SK-N-SH (cell line): ENCODE results near the gene P2RY11. TPM values are rescaled to one million over a fixed set of nuclear protein-coding genes. Genes with fewer than 3 reads are reported as not detected.

ENCODE experiments used
- CTCF ChIA-PET: fragments of 300-600, 350-600 bp; formaldehyde crosslinking; extraction: SDS; loops from one replicate; lab custom pipeline; 2021; lab: Yijun Ruan, JAX
- POLR2A ChIA-PET: fragments of 350-600 bp; sonication (Branson Sonifier 250); formaldehyde crosslinking; extraction: SDS; loops from one replicate; lab custom pipeline; 2020; ENCODE audit warnings: antibody characterized with exemption, inconsistent platforms; lab: Yijun Ruan, JAX
- DNase-seq: peaks from one replicate; pipeline ENCODE4 v3.0.0; 2012
- H2AFZ ChIP-seq: fragments of 200-600 bp; sonication (generic); 2 replicates; pipeline ENCODE4 v1.8.1; 2016; ENCODE audit warnings: antibody characterized with exemption, mild to moderate bottlenecking, low read depth
- H3F3A ChIP-seq: fragments of 200-600 bp; sonication (generic); replicated peaks from 2 replicates; pipeline ENCODE3; 2016; ENCODE audit warnings: antibody characterized with exemption, mild to moderate bottlenecking; ENCODE audit not compliant: insufficient read depth
- H3K27ac ChIP-seq, 2 experiments: fragments of 200-500 bp in 1 of 2; fragments of 200-600 bp in 1 of 2; sonication (Bioruptor generic) in 1 of 2; sonication (generic), shearing (Covaris generic) in 1 of 2; 2 replicates each; pipeline versions ENCODE4 v1.5.1 to v1.6.1; 2014 to 2016; ENCODE audit warnings: low read depth in 2 of 2, inconsistent platforms in 1 of 2, low read length in 1 of 2, mild to moderate bottlenecking in 1 of 2, mixed read lengths in 1 of 2
- H3K27me3 ChIP-seq: fragments of 200-600 bp; sonication (generic), shearing (Covaris generic); 2 replicates; pipeline ENCODE4 v1.6.1; 2016; ENCODE audit warnings: mixed run types; ENCODE audit not compliant: insufficient read depth
- H3K36me3 ChIP-seq, 2 experiments: fragments of 200-500 bp in 1 of 2; fragments of 200-600 bp in 1 of 2; sonication (Bioruptor generic) in 1 of 2; sonication (generic) in 1 of 2; replicated peaks in 1 of 2; 2 replicates each; pipeline versions ENCODE3 to v1.5.1; 2014 to 2016; ENCODE audit warnings: low read length in 1 of 2, mild to moderate bottlenecking in 1 of 2; ENCODE audit not compliant: insufficient read depth in 2 of 2, control insufficient read depth in 1 of 2
- H3K4me1 ChIP-seq, 2 experiments: fragments of 200-500 bp in 1 of 2; fragments of 200-600 bp in 1 of 2; sonication (Bioruptor generic) in 1 of 2; sonication (generic), shearing (Covaris generic) in 1 of 2; 2 replicates each; pipeline versions ENCODE4 v1.5.1 to v1.6.1; 2014 to 2016; ENCODE audit warnings: low read depth in 1 of 2, low read length in 1 of 2, mixed run types in 1 of 2; ENCODE audit not compliant: insufficient read depth in 2 of 2, control insufficient read depth in 1 of 2
- H3K4me2 ChIP-seq: fragments of 200-600 bp; sonication (generic), shearing (Covaris generic); 2 replicates; pipeline ENCODE4 v1.6.1; 2017; ENCODE audit warnings: mixed run types
- H3K4me3 ChIP-seq, 2 experiments: fragments of 200-500 bp in 1 of 2; fragments of 200-600 bp in 1 of 2; sonication (Bioruptor generic) in 1 of 2; sonication (generic), shearing (Covaris generic) in 1 of 2; 2 replicates each; pipeline versions ENCODE4 v1.5.1 to v1.8.1; 2014 to 2016; ENCODE audit warnings: low read depth in 2 of 2, inconsistent platforms in 1 of 2, low read length in 1 of 2, mild to moderate bottlenecking in 1 of 2, mixed read lengths in 1 of 2, moderate library complexity in 1 of 2
- H3K79me2 ChIP-seq: fragments of 200-600 bp; sonication (generic); 2 replicates; pipeline ENCODE4 v1.8.1; 2017; ENCODE audit warnings: mild to moderate bottlenecking; ENCODE audit not compliant: insufficient read depth
- H3K9ac ChIP-seq: fragments of 200-600 bp; sonication (generic); 2 replicates; pipeline ENCODE4 v1.6.1; 2017; ENCODE audit warnings: mixed run types
- H3K9me2 ChIP-seq: fragments of 200-600 bp; sonication (generic); 2 replicates; pipeline ENCODE4 v1.6.1; 2017; ENCODE audit warnings: mixed run types
- H3K9me3 ChIP-seq: fragments of 200-600 bp; sonication (generic); 2 replicates; pipeline ENCODE4 v1.6.1; 2017; ENCODE audit warnings: mixed run types, mild to moderate bottlenecking, moderate library complexity
- H4K20me1 ChIP-seq: fragments of 200-600 bp; sonication (generic); 2 replicates; pipeline ENCODE4 v1.6.1; 2017; ENCODE audit warnings: mild to moderate bottlenecking, mixed run types; ENCODE audit not compliant: insufficient read depth
- CHD2 ChIP-seq: fragments of 150-350 bp; IDR thresholded peaks from 2 replicates; pipeline ENCODE4 v1.6.1; 2018; ENCODE audit warnings: low read length; ENCODE audit not compliant: partially characterized antibody
- EP300 ChIP-seq, 2 experiments: IDR thresholded peaks; 2 replicates each; pipeline versions ENCODE4 v1.4.0 to v1.6.1; 2012; ENCODE audit warnings: borderline replicate concordance in 1 of 2, low read depth in 1 of 2, low read length in 1 of 2
- EZH2phosphoT487 ChIP-seq: fragments of 200-600 bp; sonication (generic); IDR thresholded peaks from 2 replicates; pipeline ENCODE4 v1.6.1; 2017; ENCODE audit warnings: low read depth, mixed run types, mild to moderate bottlenecking, antibody characterized with exemption, moderate library complexity, borderline replicate concordance
- GATA2 ChIP-seq: sonication (generic); formaldehyde crosslinking; IDR thresholded peaks from 2 replicates; pipeline ENCODE4 v1.5.0; 2020; ENCODE audit warnings: mild to moderate bottlenecking, missing genetic modification reagents
- NRF1 ChIP-seq: IDR thresholded peaks from 2 replicates; pipeline ENCODE4 v1.6.1; 2012; ENCODE audit warnings: low read depth, mild to moderate bottlenecking, low read length
- POLR2AphosphoS5 ChIP-seq: IDR thresholded peaks from 2 replicates; pipeline ENCODE4 v1.6.1; 2012; ENCODE audit warnings: low read depth, low read length
- RAD21 ChIP-seq: IDR thresholded peaks from 2 replicates; pipeline ENCODE4 v1.6.1; 2012; ENCODE audit warnings: mild to moderate bottlenecking, low read length
- SIN3A ChIP-seq: IDR thresholded peaks from 2 replicates; pipeline ENCODE4 v1.6.1; 2012; ENCODE audit warnings: low read depth, mild to moderate bottlenecking, low read length, moderate library complexity, borderline replicate concordance
- SMC3 ChIP-seq: IDR thresholded peaks from 2 replicates; pipeline ENCODE4 v1.6.1; 2012; ENCODE audit warnings: low read depth, low read length, improper control_type of control experiment
- TCF12 ChIP-seq: IDR thresholded peaks from 2 replicates; pipeline ENCODE4 v1.4.0; 2012
- TEAD4 ChIP-seq: IDR thresholded peaks from 2 replicates; pipeline ENCODE4 v1.4.0; 2012; ENCODE audit warnings: mild to moderate bottlenecking, borderline replicate concordance; ENCODE audit not compliant: insufficient read depth
- WGBS: methylation state at CpG from one replicate; pipeline ENCODE4 v1.1.6; 2017; ENCODE audit warnings: low lambda C conversion rate; 5-methylcytosine and 5-hydroxymethylcytosine counted together
- polyA plus RNA-seq, 3 experiments: library from polyadenylated mRNA; depleted of rRNA; stranded (reverse); fragments of >200 nt; gene quantifications; 2 replicates each; pipeline ENCODE4 v1.2.3, GENCODE V29; 2012
- TF ChIP-seq, protein P1 (sequence below): IDR thresholded peaks from 2 replicates; pipeline ENCODE4; 2012
- TF ChIP-seq, protein P2 (sequence below): IDR thresholded peaks from 2 replicates; pipeline ENCODE4 v1.4.0; 2012; ENCODE audit warnings: low read depth
- TF ChIP-seq, protein P3 (sequence below): IDR thresholded peaks from 2 replicates; pipeline ENCODE4 v1.4.0; 2012; ENCODE audit warnings: low read depth, borderline replicate concordance
- TF ChIP-seq, protein P4 (sequence below): fragments of 150-350 bp; IDR thresholded peaks from 2 replicates; pipeline ENCODE4 v1.6.1; 2017; ENCODE audit warnings: antibody characterized with exemption, low read length, low read depth, borderline replicate concordance
- TF ChIP-seq, protein P5 (sequence below): IDR thresholded peaks from 2 replicates; pipeline ENCODE4 v1.6.1; 2012; ENCODE audit warnings: mild to moderate bottlenecking, low read depth, low read length, moderate library complexity

The P2RY11 gene
- polyA plus RNA-seq, 1 of the 3 experiments (the other 2 are of a cell fraction): 6.8 TPM

DNA sequence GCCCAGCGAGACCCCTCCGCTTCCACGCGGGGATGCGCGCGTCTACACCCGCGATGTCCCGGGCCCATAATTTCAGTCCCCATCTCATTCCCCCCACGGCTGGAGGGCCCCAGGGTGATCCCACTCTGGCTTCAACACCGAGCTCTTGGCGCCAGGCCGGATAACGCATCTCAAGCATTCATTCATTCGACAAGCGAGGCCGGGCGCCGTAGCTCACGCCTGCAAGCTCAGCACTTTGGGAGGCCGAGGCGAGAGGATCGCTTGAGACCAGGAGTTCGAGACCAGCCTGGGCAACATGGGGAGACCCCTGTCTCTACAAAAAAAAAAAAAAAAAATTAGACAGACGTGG, 14.9 kb upstream of the P2RY11 start:
- H4K20me1 ChIP-seq: no peaks in the 10 kb centered on the region
- no peak for TF ChIP-seq TEAD4
- no peak for TF ChIP-seq EZH2phosphoT487
- TF ChIP-seq CHD2: no peak
- no peak for TF ChIP-seq POLR2AphosphoS5
- TF ChIP-seq, protein P1, sequence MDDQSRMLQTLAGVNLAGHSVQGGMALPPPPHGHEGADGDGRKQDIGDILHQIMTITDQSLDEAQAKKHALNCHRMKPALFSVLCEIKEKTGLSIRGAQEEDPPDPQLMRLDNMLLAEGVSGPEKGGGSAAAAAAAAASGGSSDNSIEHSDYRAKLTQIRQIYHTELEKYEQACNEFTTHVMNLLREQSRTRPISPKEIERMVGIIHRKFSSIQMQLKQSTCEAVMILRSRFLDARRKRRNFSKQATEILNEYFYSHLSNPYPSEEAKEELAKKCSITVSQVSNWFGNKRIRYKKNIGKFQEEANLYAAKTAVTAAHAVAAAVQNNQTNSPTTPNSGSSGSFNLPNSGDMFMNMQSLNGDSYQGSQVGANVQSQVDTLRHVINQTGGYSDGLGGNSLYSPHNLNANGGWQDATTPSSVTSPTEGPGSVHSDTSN: no peak
- no peak for TF ChIP-seq SMC3
- TF ChIP-seq, protein P2, sequence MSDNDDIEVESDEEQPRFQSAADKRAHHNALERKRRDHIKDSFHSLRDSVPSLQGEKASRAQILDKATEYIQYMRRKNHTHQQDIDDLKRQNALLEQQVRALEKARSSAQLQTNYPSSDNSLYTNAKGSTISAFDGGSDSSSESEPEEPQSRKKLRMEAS: no peak
- TF ChIP-seq NRF1: no peak
- H3K4me3 ChIP-seq: peak overlapping the region; percentile 27 to 35; a peak in 3 of 4 replicates
- H3K36me3 ChIP-seq: peaks cover 0 to 5% of the 10 kb centered on the region in 2 experiments
- H3K27me3 ChIP-seq: no peaks in the 10 kb centered on the region
- no peak overlapping the region for H3K9ac ChIP-seq
- POLR2A ChIA-PET: interaction anchor here (0.9 to 1.9 kb wide), 5 partner anchors 10 to 42 kb away, joined by 3 to 21 read pairs (median 4); partner anchors contain the start of gene PPAN
- CTCF ChIA-PET: interaction anchor here (0.6 to 5.2 kb wide), 7 partner anchors 9 to 292 kb away, joined by 3 to 38 read pairs (median 4); partner anchors contain the start of gene PPAN
- peaks cover 4% of the 10 kb centered on the region for H3F3A ChIP-seq
- no peaks in the 10 kb centered on the region for H3K79me2 ChIP-seq
- no peaks in the 10 kb centered on the region for H3K9me2 ChIP-seq
- no peak for DNase-seq
- peak overlapping the region; percentile 93 for H3K4me2 ChIP-seq
- H3K4me1 ChIP-seq: peaks cover 0 to 7% of the 10 kb centered on the region in 2 experiments; a peak in 1 of 4 replicates
- H3K27ac ChIP-seq: peak overlapping the region; percentile 35 to 70; a peak in 2 of 4 replicates
- H3K9me3 ChIP-seq: no peaks in the 10 kb centered on the region
- H2AFZ ChIP-seq: peak overlapping the region; percentile 96
- WGBS: 71% methylated on average over 18 of the region's 26 CpGs

DNA sequence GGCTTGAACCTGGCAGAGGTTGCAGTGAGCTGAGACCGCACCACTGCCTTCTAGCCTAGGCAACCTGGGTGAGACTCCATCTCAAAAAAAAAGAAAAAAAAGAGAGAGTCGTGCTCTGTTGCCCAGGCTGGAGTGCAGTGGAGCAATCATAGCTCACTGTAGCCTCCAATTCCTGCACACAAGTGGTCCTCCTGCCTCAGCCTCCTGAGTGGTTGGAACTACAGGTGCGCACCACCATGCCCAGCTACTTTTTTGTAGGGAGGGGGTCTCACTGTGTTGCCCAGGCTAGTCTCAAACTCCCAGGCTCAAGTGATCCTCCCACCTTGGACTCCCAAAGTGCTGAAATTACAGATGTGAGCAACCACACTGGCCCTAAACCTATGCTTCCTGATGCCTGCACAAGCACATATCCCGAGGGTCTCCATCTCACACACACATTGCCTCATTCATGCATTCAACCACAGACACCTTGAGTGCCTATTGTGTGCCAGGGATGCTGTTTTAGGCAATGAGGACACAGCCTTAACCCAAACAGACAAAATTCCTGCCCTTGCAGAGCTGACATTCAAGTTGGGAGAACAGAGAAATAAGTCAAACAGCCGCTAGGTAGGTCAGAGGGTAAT, 11.2 kb upstream of the P2RY11 start:
- TF ChIP-seq TEAD4 (no peak), POLR2AphosphoS5 (no peak), GATA2 (CRISPR knock-in tag) (no peak), TCF12 (no peak), SIN3A (no peak), EP300 (IDR thresholded peaks at IDR 0.05; ENCODE audit: borderline replicate concordance in 1 of 2, low read depth in 1 of 2, low read length in 1 of 2) (no peak), RAD21 (no peak)
- TF ChIP-seq, protein P3, sequence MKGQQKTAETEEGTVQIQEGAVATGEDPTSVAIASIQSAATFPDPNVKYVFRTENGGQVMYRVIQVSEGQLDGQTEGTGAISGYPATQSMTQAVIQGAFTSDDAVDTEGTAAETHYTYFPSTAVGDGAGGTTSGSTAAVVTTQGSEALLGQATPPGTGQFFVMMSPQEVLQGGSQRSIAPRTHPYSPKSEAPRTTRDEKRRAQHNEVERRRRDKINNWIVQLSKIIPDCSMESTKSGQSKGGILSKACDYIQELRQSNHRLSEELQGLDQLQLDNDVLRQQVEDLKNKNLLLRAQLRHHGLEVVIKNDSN: no peak
- TF ChIP-seq, protein P4, sequence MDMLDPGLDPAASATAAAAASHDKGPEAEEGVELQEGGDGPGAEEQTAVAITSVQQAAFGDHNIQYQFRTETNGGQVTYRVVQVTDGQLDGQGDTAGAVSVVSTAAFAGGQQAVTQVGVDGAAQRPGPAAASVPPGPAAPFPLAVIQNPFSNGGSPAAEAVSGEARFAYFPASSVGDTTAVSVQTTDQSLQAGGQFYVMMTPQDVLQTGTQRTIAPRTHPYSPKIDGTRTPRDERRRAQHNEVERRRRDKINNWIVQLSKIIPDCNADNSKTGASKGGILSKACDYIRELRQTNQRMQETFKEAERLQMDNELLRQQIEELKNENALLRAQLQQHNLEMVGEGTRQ: no peak
- TF ChIP-seq, protein P1: no peak
- TF ChIP-seq, protein P5, sequence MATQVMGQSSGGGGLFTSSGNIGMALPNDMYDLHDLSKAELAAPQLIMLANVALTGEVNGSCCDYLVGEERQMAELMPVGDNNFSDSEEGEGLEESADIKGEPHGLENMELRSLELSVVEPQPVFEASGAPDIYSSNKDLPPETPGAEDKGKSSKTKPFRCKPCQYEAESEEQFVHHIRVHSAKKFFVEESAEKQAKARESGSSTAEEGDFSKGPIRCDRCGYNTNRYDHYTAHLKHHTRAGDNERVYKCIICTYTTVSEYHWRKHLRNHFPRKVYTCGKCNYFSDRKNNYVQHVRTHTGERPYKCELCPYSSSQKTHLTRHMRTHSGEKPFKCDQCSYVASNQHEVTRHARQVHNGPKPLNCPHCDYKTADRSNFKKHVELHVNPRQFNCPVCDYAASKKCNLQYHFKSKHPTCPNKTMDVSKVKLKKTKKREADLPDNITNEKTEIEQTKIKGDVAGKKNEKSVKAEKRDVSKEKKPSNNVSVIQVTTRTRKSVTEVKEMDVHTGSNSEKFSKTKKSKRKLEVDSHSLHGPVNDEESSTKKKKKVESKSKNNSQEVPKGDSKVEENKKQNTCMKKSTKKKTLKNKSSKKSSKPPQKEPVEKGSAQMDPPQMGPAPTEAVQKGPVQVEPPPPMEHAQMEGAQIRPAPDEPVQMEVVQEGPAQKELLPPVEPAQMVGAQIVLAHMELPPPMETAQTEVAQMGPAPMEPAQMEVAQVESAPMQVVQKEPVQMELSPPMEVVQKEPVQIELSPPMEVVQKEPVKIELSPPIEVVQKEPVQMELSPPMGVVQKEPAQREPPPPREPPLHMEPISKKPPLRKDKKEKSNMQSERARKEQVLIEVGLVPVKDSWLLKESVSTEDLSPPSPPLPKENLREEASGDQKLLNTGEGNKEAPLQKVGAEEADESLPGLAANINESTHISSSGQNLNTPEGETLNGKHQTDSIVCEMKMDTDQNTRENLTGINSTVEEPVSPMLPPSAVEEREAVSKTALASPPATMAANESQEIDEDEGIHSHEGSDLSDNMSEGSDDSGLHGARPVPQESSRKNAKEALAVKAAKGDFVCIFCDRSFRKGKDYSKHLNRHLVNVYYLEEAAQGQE: no peak
- H3K9me2 ChIP-seq: no peaks in the 10 kb centered on the region
- no peak overlapping the region for H3K9ac ChIP-seq
- POLR2A ChIA-PET: no interaction called here
- peaks cover 0 to 16% of the 10 kb centered on the region in 2 experiments; a peak in 1 of 4 replicates for H3K4me1 ChIP-seq
- H4K20me1 ChIP-seq: no peaks in the 10 kb centered on the region
- CTCF ChIA-PET: interaction anchor here (0.6 to 5.2 kb wide), 8 partner anchors 13 to 1737 kb away, joined by 3 to 38 read pairs (median 6); partner anchors contain the start of genes ANGPTL4 and EIF3G
- no peaks in the 10 kb centered on the region for H3K36me3 ChIP-seq
- WGBS: 56% methylated on average over 5 of the region's 5 CpGs
- peaks cover 4% of the 10 kb centered on the region for H3F3A ChIP-seq
- no peak overlapping the region for H3K4me2 ChIP-seq
- H3K79me2 ChIP-seq: no peaks in the 10 kb centered on the region
- H3K4me3 ChIP-seq: no peak overlapping the region
- no peaks in the 10 kb centered on the region for H3K9me3 ChIP-seq
- DNase-seq: no peak
- H2AFZ ChIP-seq: no peak overlapping the region
- no peaks in the 10 kb centered on the region for H3K27me3 ChIP-seq
- H3K27ac ChIP-seq: no peak overlapping the region
